Activated T-cell treated with anti-CD3 and anti-CD28 coated beads, Interleukin-2, amount 50 U/mL, for 1 hour (primary cell): ENCODE measurements around the gene C10orf105.
A peak's percentile ranks its signal among the peaks of the same experiment; 100 is the strongest.

ENCODE experiments used
- DNase-seq: peaks from one replicate; pipeline ENCODE4 v3.0.0-alpha.2; 2020

The C10orf105 gene, protein sequence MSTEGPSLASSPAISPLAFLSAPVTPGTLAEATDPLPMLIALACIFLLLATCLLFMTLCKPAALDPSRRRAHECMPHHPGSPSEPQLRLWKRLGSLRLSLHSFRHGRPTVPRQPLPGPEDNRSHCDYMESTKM

DNA sequence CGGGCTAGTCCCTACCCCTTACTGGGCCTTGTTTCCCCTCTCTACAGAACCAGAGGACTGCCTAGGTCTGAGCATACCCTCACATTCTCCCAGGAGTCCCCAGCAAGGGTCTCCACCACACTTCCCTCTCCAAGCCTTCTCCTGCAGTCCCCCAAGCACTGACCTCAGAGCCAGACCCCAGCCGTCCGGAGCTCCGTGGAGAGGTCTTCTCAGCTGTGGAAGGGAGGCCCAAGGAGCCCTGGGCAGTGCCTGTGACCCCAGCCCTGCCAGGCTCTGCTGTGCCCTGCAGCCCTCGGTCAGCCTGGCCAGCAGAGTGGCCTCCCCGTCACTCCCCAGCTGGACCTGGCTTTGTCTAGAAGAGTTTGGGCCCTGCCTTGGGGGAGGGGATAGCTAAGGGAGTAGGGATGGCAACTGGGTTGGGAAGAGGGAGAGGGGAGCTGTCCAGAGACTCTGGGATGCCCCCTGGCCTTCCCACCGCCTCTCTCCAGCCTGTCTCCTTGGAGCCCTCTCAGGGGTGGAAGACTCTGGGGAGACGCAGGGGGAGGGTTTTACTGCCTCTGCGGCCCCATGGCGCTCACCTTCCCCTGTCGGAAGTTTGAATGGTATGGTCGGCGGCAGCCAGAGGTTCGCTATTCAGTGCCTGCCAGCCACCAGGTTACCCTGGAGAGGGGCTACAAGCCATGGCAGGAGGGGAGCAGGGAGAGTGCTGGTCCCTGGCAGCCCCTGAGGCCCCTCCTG lies at the start of gene C10orf105:
Gene C10orf105 (minus strand): TSS at position 315 of the 738 bp plus-strand sequence. CDS start 3,441 bp downstream, outside the sequence.
- DNase-seq: no peak

DNA sequence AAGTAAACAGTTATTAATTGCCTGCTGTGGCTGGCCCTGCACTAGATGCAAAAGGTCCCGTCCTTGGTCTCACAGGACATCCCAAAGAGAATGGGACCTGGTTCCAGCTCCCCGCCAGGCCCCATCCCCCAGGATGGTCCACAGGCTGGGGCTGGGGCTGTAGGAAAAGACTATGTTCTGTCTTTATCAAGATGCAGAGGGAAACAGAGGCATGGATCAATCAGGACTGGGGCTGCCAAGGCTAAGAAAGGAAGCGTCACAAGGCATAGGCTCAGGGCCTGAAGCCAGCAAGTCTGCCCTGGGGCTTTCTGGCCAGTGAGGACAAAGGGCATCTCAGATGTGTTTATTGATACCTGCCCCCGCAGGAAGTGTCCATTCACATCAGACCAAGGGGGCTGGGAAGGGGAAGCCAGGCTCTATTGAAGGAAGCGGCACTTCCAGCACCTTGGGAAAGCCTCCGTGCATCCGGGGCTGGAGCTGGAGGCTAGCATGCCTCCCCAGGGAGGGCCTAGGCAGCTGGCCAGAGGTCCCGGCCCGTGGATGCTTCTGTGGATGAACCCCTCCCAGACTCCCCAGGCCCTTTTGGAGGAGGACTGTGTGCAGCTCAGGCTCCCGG lies 48.0 kb upstream of the C10orf105 start:
- no peak for DNase-seq

DNA sequence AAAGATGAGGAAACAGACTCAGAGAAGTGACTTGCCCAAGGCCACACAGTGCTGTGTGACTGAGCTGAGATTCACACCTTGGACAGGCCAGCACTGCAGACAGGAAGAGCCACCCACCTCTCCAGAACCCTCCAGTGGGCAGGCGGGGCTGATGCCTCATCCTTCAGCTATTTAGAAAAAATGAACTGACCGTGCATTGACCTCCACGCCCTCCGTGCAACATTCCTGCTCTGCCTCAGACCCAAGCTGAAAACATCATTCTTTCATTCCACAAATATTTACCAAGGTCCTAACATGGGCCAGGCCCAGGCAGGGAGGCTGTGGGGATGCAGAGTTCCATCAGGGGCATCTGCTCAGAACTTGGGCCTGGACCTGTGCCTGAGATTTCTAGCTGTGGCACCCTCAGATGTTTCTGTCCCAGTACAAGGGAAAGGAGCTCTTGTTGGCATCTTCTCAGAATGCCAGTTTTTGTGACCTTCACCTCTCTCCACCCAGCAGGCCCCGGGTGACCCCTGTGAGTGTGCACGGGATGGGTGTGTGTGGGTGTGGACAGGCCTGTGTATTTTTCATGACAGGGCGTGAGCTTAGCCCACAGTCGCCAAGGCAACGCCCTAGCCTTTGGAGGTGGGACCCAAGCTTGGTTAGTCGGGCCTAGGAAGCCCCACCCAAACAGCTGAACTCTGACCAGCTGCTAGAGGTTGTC lies 47.3 kb upstream of the C10orf105 start:
- peak; percentile 34 for DNase-seq

DNA sequence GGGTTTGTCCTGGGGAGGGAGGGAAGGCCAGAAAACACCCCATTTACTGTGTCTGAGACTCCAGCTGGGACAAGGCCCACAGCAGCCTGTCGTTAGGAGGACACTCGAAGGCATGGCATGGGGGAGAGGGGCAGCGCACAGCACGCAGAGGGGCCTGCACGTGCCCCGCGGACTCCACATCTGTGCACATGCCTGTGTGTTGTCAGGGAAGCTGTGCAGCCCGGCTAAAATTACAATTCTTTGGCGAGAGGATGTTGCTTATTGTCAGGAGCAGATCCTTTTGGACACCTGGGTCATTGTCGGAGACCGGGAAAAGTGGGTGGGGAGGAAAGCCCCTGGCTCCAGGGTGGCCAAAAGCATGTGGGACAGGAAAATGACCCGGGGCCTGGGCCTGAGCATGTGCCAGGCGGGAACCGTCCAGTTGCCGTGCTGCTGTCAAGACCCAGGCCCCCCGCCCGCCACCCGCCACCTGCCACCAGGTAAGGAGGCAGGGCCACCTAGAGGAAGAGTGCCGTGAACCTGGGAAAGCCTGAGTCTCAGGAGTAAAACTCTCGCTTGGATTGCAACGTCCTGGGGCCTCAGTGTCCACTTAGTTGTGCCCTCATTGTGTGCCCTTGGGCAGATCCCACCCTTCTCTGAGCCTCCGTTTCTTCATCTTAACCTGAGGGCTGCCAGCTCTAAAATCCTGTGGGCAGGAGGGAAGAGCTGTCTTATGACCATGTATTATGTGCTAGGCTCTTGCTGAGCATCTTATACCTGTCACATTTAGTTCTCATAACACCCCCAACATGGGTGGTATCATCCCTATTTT lies 46.5 kb upstream of the C10orf105 start:
- DNase-seq: no peak

DNA sequence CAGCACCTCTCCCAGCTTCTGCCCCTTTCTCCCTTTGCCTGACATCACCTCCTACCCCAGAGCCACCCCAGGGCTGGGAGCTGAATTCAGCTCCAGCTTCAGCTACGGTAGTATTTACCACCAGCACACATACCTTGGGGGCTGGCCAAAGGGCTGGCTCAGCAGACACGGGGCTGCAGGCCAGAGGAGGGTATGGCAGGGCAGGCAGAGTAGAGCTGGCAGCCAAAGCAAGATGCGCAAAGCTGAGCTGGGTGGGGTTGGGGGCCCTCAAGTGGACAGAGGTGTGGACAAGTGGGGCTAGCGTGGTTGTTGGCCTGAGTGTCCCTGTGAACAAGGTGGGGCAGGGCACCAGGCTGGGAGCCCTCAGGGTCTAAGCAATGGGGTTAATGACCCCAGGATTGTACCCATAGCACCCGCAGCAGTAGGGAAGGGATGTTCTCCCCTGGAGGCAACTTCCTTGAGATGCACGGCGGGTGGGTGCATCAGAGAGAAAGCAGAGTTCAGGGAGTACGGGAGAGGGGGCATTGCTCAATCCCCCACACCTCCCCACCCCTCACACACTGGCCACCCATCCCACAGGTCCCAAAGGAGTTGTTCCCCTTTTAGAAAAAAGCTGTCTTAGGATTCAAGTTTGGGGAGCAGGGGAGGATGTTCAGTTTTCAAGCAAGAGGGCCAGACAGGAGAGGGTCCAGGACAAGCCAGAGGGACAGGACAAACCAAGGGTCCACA lies 45.8 kb upstream of the C10orf105 start:
- DNase-seq: no peak

DNA sequence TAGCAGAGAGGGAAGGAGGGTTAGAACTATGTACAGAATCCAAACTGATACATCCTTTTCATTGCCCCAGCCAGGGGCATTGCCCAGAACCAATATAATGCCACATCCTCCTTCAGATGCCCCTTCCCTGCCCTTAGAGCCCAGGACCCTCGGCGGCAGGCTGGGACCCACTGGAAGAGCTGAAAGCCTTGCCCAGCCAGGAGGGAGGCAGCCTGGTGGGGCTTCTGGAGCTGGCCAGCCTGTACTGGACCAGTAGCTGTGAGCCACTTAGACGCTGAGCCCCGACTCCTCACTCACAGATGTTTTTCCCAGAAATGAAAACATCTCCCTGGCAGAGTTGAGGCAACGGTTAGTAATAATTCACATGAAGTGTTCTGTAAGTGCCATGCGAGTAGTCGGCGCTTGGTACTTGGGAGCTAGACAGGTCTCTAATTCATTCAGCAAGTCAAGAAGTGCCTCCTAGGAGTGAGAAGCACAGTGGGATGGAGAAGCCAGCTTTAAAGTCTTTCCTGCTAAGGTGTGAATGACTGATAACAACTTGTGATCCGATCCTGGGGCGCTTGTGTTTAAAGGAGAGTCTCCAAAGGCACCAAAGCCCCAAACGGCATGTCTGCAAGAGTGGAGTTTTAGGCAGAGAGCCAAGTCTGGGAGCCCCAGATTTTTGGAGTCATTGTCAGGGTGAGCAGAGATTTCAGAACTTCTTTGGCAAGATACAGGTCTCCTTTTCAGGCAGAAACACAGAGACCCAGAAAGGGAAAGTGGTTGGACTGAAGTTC lies 44.0 kb upstream of the C10orf105 start:
- DNase-seq: no peak

DNA sequence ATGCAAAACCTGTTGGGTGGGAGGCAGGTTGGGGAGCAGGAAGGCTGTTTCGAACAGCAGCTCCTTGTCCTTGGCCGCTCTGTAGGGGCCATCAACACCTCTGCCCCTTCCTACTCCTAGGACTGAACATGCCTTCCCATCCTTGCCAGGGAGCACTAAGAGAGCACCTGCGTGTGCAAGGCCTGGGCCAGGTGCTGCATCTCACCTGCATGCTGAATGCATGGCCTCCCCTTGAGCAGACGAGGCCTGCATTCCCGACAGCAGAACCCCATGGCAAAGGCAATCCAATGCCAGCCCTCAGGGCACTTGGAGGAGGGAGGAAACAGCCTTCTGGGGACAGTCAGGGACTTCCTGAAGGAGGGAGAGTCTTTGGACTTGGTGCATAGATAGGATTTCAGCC lies 42.7 kb upstream of the C10orf105 start:
- no peak for DNase-seq

DNA sequence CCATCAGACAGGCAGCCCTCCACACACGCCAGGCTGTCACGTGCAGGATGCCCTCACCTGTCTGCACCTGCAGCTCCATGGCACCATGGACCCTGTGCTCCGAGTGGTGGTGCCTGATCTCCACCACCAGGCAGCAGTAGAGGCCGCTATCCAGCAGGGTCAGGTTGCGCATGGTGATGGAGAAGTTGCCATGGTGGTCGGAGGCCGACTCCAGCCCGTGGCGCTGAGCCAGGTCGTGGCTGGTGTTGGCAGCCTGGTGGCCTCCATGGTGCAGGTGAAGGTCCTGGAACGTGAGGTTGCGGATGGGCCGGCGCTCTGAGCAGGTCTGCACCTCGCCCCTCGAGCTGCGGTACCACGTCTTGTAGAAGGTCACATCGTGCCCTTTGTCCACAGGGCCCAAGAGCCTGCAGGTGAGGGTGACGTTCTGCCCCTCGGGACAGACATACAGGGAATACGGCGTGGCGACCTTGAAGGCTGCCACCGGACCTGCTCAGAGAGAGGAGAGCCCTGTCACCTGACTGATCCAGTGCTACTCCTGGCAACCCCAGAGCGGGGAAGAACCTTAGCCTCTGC lies 42.0 kb upstream of the C10orf105 start:
- peak; percentile 25 for DNase-seq

DNA sequence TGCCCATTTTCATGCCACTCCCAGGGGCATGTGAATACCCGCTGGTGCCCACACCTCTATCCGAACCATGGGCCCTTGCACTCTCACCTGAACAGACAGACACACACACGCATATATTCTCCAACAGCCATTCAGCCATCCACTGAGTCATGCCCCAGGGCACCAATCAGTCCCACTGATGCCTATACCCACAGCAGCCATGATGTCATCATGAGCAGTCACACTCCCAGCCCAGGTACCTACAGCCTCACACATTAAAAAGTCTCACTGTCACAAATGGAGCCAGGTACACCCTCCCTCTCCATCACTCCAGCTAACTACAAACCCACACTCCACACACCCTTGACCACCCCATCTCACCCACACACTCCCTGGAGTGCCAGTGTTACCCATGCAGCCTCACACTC lies 41.5 kb upstream of the C10orf105 start:
- peak; percentile 47 for DNase-seq

DNA sequence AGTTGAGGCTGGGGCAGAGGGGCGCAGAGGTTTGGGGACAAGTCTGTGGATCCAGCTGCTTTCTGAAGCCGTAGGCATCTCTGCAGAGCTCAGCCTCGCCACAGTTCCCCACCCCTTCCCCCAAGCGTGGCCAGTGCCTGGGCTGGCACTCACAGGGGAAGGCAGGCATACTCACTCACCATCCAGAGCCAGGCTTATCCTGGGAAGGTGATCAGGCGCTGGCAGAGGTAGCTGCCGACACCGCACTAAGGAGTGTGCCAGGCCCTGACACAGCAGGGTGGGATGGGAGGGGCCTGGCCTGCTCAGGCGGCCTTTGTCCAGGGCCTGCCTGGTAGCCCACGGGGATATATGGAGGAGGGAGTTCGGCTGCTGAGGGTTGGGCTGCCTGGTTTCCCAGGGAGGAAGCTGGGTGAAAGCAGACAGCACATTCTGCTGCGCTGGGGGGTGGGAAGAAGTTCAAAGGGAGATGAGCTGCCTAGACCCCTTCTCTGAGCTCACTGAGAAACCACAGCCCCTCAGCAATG lies 37.9 kb upstream of the C10orf105 start:
- peak; percentile 43 for DNase-seq

DNA sequence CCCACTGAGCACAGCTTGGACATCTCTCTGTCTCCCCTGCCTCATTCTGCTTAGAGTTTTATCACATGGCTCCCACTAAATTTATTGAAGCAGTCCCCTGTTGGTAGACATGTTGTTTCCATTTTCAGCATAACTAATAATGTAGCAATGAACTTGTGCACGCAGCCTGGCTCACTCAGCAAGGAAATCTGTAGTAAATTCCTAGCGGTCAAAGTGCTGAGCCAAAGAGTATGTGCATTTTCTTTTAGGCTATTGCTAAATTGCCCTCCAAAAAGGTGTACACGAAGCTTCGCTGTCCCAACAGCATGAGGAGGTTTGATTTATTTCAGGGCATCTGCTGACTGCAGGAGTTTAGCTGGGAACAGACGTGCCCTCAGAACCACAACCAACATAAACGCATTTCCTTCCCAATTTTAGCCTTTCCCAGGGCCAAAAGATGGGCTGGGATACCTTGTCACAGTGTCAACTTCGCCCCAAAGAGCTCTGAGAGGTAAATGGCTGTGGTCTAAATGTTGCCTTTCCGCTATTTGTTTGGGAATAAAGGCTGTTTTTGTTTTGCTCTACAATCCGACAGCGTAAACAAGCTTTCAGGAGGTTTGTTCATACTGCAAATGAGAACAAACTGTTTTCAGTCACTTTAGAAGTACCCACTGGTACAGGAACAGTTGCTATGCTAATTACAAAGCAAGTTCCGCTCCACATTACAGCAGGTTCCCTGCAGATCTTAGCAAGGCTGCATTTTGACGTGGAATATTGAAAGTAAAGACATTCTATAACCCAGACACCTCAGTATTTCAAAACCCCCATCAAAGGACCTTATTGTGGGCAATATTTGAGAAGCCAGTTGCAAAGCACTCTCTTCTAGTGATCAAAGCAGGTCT lies 37.0 kb upstream of the C10orf105 start:
- DNase-seq: no peak

DNA sequence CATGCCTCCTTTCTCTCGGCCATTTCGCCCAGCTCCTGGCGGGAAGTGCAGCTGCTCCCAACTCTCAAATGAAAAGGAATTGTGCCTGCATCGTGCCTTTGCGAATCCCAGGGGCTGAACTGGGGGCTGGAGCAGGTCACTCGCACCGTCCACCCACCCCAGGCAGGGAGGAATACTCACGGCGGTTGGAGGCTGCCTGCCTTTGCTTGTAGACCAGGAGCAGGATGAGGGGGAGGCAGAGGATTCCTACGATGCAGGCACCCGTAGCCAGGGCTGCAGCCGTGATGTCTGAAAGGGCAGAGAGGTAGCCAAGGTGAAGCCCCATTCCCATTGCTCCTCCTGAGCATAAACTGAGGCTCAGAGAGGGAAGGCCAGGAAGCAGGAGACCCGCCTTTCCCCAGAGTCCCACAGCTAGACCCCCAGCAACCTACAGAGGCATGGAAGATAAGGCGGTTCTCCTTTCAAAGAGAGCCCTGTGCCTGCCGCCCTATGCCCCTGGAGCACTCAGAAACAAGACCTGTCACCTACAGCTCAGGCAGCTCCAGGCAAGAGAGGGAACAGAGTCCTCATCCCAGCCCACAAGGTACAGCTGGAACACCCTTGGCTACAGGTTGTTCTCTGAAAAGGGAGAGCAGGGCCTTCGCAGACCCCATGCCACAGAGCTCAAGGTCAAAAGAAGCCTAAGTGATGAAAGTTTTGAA lies 35.8 kb upstream of the C10orf105 start:
- DNase-seq: no peak

DNA sequence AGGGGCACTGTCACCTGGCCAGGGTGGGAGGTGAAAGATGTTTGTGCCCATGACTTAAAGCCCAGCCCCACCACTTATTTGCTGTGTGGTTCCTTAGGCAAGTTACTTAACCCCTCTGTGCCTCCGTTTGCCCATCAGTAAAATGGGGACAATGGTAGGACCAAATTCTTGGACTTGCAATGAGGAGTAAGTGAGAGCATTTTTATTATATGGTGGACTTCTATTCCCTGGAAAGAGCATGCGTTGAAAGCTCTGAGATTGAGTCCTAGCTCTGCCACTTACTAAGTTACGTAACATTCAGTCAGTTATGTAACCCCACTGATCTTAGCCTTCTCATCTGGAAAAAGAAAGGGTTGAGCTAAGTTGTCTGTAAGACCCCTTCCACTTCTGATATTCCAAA lies 35.0 kb upstream of the C10orf105 start:
- no peak for DNase-seq

DNA sequence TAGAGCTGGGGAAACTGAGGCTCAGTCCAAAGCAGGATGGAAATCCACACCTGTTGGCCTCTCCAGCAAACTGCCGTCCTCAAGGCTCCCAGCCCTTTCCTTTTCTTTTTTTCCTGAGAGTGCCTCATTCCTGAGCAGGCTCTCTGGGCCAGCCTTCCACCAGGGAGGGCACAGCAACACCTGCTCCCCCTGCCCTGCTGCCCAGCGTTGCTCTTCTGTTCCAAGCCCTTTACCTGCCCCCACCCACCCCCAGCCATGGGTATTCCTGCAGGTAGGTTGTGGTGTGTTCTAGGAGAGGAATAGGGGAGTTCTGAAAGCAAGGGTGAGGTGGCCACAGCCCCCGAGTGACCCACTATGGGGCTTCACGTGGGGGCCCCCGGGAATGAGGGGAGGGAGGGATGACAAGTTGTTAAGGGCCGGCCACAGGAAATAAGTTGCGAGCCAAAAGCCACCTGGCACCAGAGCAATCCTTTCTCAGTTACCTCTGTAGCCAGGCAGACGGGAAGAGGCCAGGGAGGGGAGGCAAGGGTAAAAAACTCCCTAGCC lies 34.5 kb upstream of the C10orf105 start:
- no peak for DNase-seq

DNA sequence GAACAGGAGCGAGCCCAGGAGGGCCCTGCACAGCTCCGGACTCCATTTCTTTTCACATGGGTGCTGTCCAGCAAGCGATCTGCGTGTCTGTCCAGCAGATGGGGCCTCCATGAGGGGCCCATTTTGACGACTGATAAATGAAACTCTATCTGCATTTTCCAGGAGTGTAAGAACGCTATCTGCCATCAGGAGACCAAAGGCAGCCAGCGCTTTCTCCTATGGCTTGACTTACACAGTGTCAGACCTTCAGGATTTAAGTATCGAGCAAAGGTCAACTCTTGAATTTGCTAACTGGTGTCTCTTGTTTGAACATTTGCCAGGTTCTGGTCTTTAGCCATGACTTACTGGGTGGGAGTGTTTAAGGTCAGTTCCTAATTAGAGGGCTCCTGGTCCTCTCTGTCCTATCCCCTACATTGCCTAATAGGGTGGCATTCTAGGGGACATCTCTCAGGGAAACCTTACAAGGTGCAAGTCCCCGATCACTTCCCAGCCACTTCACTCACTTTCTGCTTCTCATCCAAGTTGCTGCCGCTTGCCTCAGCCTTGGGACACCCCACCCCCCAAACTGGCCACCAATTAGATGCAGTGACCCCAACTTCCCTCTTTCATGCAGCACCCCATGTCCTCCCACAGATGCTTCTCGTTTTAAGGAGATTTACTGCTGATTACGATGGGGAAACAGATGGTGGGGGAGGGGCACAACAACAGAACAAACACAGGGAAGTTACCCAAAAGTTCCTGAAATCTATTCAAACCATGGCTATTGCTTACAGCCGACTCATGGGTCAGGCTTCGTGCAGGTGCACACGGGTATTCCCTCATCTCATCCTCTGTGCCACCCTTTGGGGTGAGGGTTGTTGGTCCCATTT lies 33.7 kb upstream of the C10orf105 start:
- DNase-seq: no peak

DNA sequence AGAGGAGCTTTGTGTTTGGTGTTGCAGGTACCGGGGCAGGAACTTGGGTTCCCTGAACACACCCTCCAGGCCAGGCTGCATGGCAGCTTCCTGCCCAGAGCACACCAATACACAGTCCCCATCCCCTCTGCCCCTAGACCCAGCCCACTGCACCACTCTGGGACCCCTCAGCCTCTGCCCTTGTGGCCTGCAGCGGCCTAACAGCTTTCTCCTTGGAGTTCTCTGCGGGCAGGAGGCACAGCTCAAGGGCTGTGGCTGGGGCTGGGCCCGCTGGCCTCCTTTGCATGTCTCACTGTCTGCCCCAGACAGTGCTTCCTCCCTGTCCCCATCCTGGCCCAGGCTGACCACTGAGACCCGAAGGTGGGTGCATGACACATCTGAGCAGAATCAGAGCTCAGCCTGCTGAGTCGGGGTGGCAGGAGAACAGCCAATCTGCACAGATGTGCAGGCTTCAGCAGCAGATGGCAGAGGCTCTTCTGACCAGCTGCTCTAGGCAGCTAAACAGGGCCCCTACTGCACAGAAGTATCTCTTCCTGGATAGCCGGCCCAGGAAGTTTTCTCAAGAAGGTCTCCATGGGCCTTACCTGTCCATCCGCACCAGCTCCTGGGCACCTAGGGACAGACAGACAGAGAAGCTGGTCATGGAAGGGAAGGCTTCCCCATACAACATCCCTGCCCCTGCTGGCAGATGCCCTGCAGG lies 33.0 kb upstream of the C10orf105 start:
- DNase-seq: no peak
